NCI-H2107 treated with DMSO at 0.1 percent for 48 hours (cell line): ENCODE results near the gene APRT.

Source experiments
- DNase-seq: peaks from one replicate; lab custom pipeline; 2025; ENCODE audit not compliant: unreplicated experiment; lab: John Stamatoyannopoulos, UW

The APRT gene

DNA sequence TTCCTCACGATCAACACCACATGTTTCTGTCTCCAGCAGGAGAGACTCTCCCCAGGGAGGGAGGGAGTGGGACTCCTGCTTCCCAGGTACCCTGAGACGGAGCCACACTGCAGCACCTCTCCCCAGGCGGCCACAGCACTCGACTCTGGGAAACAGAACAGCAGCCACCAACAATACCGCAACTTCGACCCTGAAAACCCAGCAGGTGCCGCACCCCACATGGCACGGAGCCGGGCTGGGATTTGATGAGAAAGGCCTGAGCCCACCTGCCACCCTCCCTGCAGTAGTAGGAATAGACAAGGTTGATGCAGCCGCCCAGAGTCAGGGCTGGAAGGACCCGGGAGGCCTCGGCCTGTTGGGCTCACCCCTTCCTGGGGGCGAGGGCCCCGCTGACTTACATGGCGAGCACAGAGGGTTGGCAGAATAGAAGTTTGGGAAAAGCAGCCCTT, 30.6 kb upstream of the APRT start:
- peak; percentile 13 for DNase-seq

- DNase-seq: no peak
These were observed 30.0 kb upstream of the APRT start for GRCh38 chr16:88841521-88842307.

- DNase-seq: no peak
These were observed 29.0 kb upstream of the APRT start for GRCh38 chr16:88840600-88841215.

- DNase-seq: no peak
These were observed 28.2 kb upstream of the APRT start for GRCh38 chr16:88839745-88840599.

DNA sequence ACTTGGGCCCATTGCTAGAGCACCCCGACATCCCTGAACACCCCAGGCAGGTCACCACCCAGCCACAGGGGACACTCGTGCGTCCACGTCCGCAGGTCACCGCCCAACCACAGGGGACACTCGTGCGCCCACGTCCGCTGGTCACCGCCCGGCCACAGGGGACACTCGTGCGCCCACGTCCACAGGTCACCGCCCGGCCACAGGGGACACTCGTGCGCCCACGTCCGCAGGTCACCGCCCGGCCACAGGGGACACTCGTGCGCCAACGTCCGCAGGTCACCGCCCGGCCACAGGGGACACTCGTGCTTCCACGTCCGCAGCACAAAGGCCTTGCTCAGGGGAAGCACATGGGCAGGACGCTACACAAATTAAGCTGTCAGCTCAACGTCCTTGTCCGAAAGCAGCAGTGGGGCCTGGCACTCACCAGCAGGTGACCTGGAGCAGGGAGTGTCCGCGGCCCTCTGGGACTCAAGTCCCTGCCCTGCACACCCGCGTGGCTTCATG, 27.4 kb upstream of the APRT start:
- DNase-seq: no peak

DNA sequence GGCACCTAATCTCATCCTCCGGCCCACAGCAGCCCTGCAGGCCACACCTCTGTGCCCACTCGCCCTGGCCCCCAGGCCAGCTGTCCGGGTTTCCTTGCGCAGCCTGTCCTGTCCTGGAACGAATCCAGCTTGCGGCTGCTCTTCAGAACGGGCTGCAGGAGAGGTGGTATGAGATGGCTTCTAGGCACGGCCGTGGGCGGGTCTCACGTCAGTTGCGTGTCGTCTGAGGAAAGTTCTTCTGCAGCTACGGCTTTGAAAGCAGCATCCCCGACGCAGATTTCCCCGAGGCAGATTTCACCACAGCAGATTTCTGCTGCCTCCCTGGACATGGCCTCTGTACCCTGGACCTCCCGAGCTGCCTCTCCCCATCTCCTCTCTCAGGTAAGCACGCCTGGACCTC, 26.8 kb upstream of the APRT start:
- DNase-seq: no peak

DNA sequence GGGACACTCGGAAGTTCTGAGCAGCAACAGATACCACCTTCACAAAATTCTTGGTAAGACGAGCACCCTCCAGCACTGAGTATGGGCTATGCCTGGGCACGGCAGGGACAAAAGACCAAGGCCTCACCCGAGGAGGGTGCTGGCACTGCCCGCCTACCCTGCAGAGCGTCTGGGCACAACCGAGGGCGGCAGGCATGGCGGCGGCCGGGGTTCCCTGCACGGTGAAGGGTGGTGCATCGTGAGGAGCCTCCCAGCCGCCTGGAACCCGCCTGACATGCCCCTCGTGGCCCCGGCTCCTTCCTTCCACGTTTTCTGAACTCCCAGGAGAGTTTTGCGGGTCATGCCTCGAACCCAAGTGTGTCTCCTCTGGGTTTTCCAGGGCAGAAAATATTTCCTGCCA, 26.1 kb upstream of the APRT start:
- DNase-seq: no peak

DNA sequence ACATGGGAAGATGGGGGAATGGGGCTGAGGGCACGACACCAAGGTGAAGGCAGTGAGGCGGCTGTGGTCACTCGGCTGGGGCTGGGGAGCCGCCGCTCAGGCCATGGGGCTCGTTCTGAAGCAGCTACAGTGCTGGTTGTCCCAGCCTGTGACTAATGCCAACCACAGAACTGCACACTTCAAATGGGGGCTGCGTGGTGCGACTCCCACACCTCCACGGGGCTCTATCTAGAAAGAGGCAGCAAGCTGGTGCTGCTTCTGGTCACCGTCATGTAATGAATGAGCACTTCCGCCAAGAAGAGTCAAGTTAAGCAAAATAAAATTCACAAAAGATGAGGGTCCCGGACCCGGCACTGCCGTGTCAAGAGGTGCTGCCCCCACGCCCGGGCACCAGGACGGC, 25.1 kb upstream of the APRT start:
- DNase-seq: no peak

DNA sequence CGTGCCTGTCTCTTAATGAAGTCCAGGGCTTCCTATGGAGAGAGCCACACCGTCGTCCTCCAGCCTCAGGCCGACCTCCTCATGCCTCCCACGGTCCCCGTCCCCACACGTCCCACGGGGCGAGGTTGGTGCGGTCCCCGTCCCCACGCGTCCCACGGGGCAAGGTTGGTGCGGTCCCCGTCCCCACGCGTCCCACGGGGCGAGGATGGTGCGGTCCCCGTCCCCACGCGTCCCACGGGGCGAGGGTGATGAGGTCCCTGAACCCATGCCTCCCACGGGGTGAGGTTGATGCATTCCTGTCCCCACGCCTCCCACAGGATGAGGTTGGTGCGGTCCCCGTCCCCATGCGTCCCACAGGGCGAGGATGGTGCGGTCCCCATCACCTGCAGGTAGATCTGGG, 24.1 kb upstream of the APRT start:
- DNase-seq: no peak

- DNase-seq: no peak
These were observed 23.7 kb upstream of the APRT start for GRCh38 chr16:88835383-88835782.

DNA sequence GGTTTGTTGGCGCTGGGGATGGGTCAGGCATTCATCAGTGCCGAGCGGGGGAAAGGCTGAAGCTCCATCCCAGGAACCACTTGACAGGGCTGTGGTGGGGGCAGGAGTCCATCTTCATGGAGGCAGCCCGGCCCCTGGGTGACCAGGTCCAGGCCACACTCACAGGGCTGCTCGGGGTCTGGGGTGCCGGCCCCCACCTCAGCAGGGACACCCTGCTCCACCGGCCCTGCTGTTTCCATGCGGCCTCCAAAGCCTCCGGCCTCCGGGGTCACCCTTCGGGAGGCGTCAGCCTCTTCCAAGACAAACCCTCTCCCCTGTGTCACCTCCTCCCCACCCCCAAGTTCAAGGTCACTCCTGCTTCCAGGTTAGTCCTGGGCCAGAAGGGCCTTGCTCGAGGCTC, 22.9 kb upstream of the APRT start:
- DNase-seq: no peak

GRCh38 chr16:88833086-88833485, 21.4 kb upstream of the APRT start:
- DNase-seq: no peak

DNA sequence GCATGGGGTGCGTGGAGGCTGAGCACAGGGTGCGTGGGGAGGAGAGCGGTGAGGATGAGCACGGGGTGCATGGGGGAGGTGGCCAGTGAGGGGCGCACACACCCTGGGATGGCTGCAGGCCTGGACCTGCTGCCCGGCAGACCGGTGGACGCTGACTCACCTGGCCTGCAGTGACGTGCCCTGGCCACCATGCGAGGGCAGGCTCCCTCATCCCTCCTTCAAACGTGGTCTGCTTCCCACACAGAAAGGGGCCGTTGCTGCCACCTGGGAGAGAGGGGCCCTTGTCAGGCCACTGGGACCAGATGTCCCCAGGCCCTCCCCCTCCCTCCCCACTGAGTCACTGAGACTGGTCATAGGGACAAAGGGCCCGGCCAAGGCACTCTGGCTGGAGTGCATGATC, 20.1 kb upstream of the APRT start:
- DNase-seq: no peak

GRCh38 chr16:88830783-88831182, 19.1 kb upstream of the APRT start:
- DNase-seq: no peak

GRCh38 chr16:88830258-88830657, 18.5 kb upstream of the APRT start:
- DNase-seq: no peak

- no peak for DNase-seq
These were observed 17.0 kb upstream of the APRT start for GRCh38 chr16:88828711-88829110.

GRCh38 chr16:88827727-88828126, 16.0 kb upstream of the APRT start:
- no peak for DNase-seq

- DNase-seq: no peak
These were observed 14.5 kb upstream of the APRT start for GRCh38 chr16:88826070-88826840.

DNA sequence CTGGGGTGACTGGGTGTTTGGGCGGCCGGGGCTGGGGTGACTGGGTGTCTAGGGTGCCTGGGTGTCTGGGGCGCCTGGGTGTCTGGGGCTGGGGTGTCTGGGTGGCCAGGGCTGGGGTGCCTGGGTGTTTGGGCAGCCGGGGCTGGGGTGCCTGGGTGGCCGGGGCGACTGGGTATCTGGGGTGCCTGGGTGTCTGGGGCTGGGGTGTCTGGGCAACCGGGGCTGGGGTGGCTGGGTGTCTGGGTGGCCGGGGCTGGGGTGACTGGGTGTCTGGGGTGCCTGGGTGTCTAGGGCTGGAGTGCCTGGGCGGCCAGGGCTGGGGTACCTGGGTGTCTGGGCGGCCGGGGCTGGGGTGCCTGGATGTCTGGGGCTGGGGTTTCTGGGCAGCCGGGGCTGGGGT, 13.4 kb upstream of the APRT start:
- no peak for DNase-seq

- no peak for DNase-seq
These were observed 12.7 kb upstream of the APRT start for GRCh38 chr16:88824256-88825077.
